WERI-Rb-1 (cell line): ENCODE data around the gene TENM4.

Experiments
- DNase-seq: peaks from one replicate; pipeline ENCODE4 v3.0.0-alpha.2; 2020
- H3K27ac ChIP-seq: fragments of 250-450 bp; sonication (Bioruptor Pico); 2 replicates; pipeline ENCODE4 v1.5.1; 2020; ENCODE audit warnings: mild to moderate bottlenecking, moderate library complexity
- H3K27me3 ChIP-seq: fragments of 250-450 bp; sonication (Bioruptor Pico); 2 replicates; pipeline ENCODE4 v1.5.1; 2021; ENCODE audit warnings: mild to moderate bottlenecking, low read depth, moderate library complexity; ENCODE audit not compliant: insufficient read depth, severe bottlenecking
- H3K36me3 ChIP-seq: fragments of 250-450 bp; sonication (Bioruptor Pico); 2 replicates; pipeline ENCODE4 v1.5.1; 2020; ENCODE audit warnings: mild to moderate bottlenecking, moderate library complexity
- H3K4me3 ChIP-seq: 2 replicates; pipeline ENCODE4 v1.5.1; 2011; ENCODE audit warnings: low read depth, mild to moderate bottlenecking, control low read depth, low read length
- H3K9me3 ChIP-seq: fragments of 250-450 bp; sonication (Bioruptor Pico); 2 replicates; pipeline ENCODE4 v1.5.1; 2021; ENCODE audit warnings: mild to moderate bottlenecking, moderate library complexity; ENCODE audit not compliant: severe bottlenecking
- TF ChIP-seq, protein P1 (sequence below): IDR thresholded peaks from 2 replicates; pipeline ENCODE4 v1.5.1; 2011; ENCODE audit warnings: low read depth, mild to moderate bottlenecking, control low read depth, inconsistent platforms, low read length

The TENM4 gene

DNA sequence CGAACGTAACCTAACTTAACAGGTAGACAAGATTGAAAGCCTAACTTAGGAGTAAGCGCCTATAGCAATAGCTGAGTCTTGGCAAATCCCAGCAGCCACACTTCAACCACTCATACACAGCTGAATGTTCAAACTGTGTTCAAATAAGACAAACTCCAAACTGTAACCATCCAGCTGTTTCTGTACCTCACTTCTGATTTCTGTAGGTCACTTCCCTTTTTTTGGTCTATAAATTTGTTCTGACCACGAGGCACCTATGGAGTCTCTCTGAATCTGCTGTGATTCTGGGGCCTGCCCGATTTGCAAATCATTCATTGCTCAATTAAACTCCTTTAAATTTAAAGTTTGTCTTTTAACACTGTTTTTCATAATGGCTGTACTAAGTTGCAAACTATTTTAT lies 8.2 kb upstream of the TENM4 start:
- H3K4me3 ChIP-seq: no peak overlapping the region
- H3K27ac ChIP-seq: no peak overlapping the region
- TF ChIP-seq, protein P1, sequence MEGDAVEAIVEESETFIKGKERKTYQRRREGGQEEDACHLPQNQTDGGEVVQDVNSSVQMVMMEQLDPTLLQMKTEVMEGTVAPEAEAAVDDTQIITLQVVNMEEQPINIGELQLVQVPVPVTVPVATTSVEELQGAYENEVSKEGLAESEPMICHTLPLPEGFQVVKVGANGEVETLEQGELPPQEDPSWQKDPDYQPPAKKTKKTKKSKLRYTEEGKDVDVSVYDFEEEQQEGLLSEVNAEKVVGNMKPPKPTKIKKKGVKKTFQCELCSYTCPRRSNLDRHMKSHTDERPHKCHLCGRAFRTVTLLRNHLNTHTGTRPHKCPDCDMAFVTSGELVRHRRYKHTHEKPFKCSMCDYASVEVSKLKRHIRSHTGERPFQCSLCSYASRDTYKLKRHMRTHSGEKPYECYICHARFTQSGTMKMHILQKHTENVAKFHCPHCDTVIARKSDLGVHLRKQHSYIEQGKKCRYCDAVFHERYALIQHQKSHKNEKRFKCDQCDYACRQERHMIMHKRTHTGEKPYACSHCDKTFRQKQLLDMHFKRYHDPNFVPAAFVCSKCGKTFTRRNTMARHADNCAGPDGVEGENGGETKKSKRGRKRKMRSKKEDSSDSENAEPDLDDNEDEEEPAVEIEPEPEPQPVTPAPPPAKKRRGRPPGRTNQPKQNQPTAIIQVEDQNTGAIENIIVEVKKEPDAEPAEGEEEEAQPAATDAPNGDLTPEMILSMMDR: no peak
- no peaks in the 10 kb centered on the region for H3K9me3 ChIP-seq
- peaks cover 46% of the 10 kb centered on the region for H3K27me3 ChIP-seq
- H3K36me3 ChIP-seq: no peaks in the 10 kb centered on the region
- no peak for DNase-seq

DNA sequence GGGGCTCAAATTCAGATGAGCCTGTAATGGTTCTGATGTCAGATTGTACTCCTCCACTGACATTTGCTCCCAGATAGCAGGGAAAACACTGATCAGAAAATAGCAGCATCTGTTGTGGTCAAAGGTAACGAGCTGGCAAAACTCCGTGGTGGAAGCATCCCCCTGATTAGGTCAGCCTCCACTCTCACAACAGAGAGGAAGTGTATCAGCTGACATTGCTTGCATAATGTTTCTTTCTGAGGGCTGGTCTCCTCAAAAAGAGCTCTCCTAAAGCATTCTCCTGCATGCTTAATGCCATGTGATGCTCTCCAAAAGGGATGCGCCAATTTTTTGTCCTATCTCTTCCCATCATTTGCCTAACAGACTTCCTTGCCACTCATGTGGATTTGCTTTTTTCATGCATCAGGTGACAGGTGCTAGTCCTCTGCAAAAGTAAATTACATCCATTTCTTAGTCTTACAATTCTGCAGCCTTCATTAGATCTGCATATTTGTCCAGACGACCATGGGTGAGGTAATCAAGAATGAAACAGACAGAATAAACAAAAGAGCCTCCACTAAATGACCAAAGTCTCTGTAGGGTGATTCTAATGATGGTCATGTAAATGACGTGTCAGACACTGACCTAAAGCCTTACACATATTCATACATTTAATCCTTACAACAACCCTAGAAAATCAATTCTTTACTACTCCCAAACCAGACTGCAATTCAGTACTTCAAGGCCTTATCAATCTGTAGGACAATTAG lies 6.4 kb upstream of the TENM4 start:
- Histone ChIP-seq H3K4me3 (no peak overlapping the region), H3K27me3 (peaks cover 52% of the 10 kb centered on the region), H3K9me3 (no peaks in the 10 kb centered on the region), H3K36me3 (no peaks in the 10 kb centered on the region), H3K27ac (no peak overlapping the region)
- no peak for DNase-seq
- TF ChIP-seq, protein P1: no peak

DNA sequence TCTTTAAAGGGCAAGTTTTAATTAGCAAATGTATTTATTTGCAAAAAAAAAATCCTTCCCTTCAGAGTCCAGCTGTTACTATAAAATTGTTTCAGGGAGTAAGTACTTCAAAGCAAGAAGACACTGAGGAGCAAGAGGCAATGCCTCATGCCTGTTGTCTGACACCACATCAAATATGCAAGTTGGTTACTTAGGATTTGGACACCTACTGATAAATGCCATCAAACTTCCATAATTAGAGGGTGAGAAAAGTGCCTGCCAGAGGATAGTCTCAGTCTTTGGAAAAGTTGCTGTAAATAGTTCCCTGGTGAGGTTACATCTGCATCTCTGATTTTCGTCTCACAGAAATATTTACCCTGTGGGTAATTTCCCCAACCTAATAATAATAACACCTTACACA lies 4.1 kb upstream of the TENM4 start:
- TF ChIP-seq, protein P1: no peak
- no peaks in the 10 kb centered on the region for H3K36me3 ChIP-seq
- H3K9me3 ChIP-seq: no peaks in the 10 kb centered on the region
- DNase-seq: no peak
- H3K27ac ChIP-seq: no peak overlapping the region
- H3K4me3 ChIP-seq: no peak overlapping the region
- peaks cover 66% of the 10 kb centered on the region for H3K27me3 ChIP-seq

DNA sequence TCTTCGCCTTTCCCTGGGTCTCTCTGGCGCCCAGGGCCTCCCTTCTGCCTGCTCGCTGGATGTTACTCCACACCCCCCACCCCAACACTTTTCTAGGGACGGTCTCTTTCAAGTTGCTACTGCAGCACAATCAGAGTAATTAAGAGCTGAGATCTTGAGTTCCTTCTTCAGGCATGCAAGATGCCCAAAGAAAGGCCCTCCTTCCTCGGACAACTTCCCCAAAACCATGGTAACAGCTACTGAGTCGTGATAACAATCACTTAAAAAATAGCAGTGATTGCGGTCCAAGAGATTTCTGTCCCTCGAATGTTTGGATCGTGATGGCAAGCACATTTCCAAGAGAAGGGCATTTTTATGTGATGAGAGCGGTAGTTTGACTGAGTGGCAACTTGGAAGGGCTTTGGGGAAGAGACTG lies 638 bp upstream of the TENM4 start:
- H3K27me3 ChIP-seq: peaks cover 88% of the 10 kb centered on the region
- TF ChIP-seq, protein P1: no peak
- H3K36me3 ChIP-seq: no peaks in the 10 kb centered on the region
- no peak overlapping the region for H3K27ac ChIP-seq
- no peak for DNase-seq
- H3K9me3 ChIP-seq: no peaks in the 10 kb centered on the region
- H3K4me3 ChIP-seq: no peak overlapping the region

DNA sequence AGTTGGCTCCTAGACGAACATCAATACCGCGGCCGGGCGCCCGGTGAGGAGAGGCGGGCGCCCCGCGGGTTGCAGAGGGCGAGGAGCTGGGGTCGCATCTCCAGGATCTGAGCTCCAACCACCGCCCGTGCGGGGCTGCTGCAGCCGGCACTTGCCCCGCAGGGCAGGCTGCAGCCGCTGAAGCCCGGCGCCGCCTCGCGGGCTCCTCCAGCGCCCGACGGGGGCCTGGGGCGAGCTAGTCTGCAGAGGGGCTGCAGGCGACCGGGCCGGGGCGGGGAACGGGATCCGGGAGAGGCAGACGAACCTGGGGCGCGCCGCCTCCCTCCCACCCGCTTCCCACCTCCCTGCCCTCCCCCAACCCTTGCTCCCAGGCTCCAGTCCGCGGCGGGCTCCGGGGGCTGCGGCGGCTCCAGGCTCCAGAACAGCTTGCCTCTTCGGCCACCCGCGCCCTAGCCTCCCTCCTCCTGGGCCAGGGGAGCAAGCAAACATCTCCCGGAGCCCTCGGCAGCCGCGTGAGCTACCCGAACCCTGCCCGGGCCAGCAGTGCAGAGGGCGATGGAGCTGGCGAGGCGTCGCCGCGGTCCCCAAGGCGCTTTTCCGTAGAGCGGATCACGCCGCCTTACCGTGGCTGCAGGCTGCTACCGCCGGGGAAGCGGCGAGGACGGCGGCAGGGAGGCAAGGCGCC lies 802 bp downstream of the TENM4 start:
- H3K4me3 ChIP-seq: peak overlapping the region; percentile 46
- H3K9me3 ChIP-seq: no peaks in the 10 kb centered on the region
- no peak overlapping the region for H3K27ac ChIP-seq
- TF ChIP-seq, protein P1: no peak
- peaks cover 93% of the 10 kb centered on the region for H3K27me3 ChIP-seq
- H3K36me3 ChIP-seq: no peaks in the 10 kb centered on the region
- DNase-seq: no peak
